HG03039 (cell line): ENCODE measurements around the gene RRAGC.

Source experiments
- ATAC-seq: cut with Tn5 transposase; IDR thresholded peaks from one replicate; pipeline ENCODE4 v1.9.1; 2021; ENCODE audit warnings: mild to moderate bottlenecking, moderate library complexity; ENCODE audit not compliant: unreplicated experiment

The RRAGC gene

GRCh38 chr1:38859561-38860453 is at the start of gene RRAGC:
TSS of gene RRAGC (minus strand) at chr1:38859772. CDS start at chr1:38859646, 126 bp downstream.
- peak; percentile 86 for ATAC-seq

- no peak for ATAC-seq
These were observed 49.2 kb upstream of the RRAGC start for GRCh38 chr1:38908821-38909220.

GRCh38 chr1:38905985-38906384 is 46.4 kb upstream of the RRAGC start:
- ATAC-seq, result no peak

- ATAC-seq, result no peak
These were observed 40.0 kb upstream of the RRAGC start for GRCh38 chr1:38899560-38899959.

DNA sequence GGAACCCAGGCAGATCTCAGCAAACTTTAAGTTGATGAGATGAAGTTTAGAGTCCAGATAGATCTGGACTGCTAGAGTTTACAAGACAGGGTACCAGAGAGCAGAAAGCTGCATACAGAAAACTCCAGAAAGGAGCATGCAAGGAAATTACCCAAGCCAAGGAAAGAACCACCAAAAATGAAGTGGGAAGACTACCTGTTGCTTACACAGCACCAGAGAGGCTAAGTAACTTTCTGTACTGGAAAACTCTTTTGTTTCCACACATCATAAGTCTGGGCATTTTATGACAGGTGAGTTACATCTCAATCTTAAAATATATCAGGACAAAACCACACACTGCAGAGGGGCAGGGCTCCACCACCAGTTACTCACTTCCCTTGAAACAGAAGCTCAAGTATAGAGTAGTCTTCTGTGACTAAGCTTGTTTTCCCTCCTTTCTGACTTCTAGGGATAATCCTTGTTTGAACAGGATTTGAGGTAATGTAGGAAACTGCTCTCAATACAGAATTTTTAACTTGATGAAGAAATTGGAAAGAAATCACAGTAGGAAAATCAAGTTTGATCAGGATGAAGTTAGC is 39.2 kb upstream of the RRAGC start:
- no peak for ATAC-seq

DNA sequence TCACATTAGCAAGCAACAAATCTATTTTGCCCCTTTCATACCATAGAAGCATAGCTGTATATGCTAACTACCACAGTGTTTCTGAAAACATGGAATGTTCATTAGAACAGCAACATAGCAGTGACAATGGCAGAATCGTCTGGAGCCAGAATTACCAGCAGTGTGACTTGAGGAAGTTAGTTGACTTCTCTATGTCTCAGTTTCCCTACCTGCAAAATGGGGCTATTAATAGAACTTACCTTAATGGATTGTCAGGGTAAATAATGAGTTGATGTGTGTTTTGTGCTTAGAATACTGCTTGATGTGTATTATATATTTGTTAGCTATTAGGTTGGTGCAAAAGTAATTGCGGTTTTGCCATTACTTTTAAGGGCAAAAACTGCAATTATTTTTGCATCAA is 36.6 kb upstream of the RRAGC start:
- no peak for ATAC-seq

GRCh38 chr1:38892976-38893375 is 33.4 kb upstream of the RRAGC start:
- no peak for ATAC-seq

DNA sequence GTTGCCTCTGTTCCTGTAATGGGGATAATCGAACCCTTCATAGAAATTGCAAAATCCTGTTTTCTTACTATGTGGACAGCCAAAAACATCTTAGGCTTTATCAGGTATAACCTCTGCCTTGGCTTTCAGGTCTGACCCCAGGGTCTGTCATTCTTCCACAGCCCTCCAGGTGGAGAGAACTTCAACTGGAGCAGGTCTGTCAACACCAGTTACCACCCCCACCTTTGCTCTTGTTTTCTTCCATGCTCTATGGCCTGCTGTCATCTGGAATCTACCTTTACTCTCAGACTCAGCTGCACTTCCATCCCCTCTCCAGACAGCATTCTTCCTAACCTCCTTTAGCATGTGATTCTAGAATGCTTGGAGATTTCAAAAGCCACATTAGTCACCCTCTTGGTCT is 32.2 kb upstream of the RRAGC start:
- no peak for ATAC-seq

DNA sequence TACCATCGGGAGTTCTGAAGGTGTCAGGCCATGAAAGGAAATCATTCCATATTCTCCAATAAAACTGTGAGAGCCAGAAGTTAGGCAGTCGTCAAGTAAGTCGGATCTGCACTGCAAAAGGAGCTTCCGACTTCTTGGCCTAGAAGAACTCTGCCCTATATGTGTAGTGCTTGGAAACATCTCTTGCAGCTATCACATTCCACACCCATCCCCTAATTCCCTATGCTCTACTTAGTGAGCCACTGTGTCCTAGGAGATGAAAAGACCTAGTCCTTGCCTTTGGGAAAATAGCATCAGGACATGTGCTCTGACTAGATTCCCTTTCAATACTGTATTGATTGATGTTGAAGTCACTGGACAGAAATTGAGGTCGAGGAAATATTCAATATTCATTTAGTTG is 30.0 kb upstream of the RRAGC start:
- ATAC-seq, result no peak

- no peak for ATAC-seq
These were observed 29.1 kb upstream of the RRAGC start for GRCh38 chr1:38888423-38889333.

DNA sequence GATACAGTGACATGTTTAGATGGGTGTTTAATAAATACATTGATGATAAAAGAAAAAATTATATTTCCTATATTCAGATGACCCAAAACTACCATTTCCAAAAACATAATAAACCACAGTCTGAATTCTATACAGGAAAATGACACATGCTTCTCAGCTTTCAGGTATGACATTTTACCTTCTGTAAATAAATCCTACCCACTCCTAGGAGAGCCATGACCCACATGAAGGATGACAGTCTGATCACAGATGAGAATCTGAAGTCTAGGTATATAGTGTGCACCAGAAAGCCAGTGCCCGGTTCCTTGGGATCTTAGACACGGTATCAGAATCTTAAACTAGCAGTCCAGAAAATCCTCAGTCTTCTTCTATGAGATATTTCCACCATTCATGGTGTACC is 25.5 kb upstream of the RRAGC start:
- ATAC-seq, result no peak

DNA sequence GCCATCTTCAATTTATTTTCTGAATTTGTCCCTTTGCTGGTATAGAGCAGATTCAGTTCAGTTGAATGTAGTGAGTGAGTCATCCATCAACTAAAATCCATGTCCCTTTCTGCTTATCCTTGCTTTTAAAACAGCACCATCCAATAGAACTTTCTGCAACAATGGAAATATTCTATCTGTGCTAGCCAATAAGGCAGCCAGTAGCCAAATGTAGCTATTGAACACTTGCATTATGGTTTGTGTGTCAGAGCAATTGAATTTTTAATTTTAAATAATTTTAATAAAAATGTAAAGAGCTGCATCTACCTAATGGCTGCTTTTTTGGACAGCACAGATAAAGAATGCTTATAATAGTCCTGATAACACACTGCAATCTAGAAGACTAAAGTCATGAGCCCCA is 21.9 kb upstream of the RRAGC start, which contains the start of gene GJA9:
TSS of gene GJA9 (minus strand) at position 101 of the 400 bp plus-strand sequence. CDS start 5,489 bp downstream, outside the sequence.
- ATAC-seq, result no peak

DNA sequence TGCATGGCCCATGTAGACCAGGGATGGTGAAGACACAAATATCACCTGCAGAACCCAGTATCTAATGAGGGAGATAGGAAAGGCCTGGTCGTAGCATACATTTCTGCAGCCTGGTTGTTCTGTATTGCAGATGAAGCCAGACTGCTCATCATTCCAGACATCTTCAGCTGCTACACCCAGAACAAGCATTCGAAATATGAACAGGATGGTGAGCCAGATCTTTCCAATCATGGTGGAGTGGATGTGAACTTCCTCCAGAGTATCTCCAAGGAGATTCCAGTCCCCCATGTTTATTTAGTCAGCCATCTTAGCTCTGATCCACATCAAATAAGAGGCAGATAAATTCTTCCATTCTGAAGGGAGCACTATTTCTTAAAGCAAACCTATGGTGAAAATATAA is 16.2 kb upstream of the RRAGC start:
- ATAC-seq, result no peak

GRCh38 chr1:38873027-38873969 is 13.7 kb upstream of the RRAGC start, which contains the start of gene MYCBP:
TSS of gene MYCBP (minus strand) at chr1:38873348. CDS start at chr1:38873305, 43 bp downstream.
- ATAC-seq, result peak; percentile 97

DNA sequence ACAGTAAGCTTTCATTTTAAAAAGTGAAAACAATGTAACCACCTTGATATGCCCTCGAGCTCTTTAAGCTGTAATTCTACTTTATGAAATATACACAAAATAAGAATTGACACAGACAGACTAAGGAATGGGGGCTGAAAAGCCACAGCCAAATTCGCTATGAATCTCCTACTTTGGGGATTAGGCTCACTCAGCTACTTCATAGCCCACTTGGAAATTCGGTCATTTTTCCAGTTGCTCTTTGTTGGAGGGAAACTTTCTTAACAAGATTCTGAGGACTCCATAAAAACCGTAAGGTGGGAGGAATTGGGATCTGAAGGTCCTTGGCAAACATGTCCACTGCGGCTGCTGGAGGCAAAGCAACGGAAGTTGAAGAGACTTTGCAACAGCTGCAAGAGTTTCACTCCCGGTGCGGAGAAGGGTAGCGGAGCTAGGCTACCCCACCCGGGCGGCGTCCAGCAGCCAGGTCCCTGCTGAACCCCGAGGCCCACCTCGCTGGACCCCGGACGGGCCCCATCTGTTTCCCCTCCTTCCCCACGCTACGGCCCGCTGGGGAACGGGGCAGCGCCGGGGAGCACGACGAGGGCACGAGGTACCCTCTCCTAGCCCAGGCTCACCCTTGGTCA is 12.9 kb upstream of the RRAGC start:
- ATAC-seq, result peak; percentile 20

DNA sequence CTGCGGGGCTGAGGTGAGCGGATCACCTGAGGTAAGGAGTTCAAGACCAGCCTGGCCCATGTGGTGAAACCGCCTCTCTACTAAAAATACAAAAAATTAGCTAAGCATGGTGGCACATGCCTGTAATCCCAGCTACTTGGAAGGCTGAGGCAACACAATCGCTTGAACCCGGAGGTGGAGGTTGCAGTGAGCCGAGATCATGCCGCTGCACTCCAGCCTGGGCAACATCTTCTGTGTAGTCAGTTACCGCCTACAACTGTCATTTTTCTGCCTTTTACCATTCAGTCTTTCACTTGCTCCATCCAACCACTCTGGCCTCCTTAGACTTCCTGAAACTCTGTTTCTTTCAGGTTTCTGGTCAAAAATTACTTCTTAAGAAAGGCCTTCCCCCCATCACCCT is 11.4 kb upstream of the RRAGC start:
- ATAC-seq, result no peak

GRCh38 chr1:38867208-38867607 is 7.6 kb upstream of the RRAGC start:
- ATAC-seq, result no peak

GRCh38 chr1:38865112-38865715 is 5.6 kb upstream of the RRAGC start:
- ATAC-seq, result no peak

- ATAC-seq, result no peak
These were observed 853 bp upstream of the RRAGC start for GRCh38 chr1:38860454-38860795.
